Gastroesophageal sphincter (tissue), 3 donors: ENCODE measurements around the gene LNPK.

Experiments used
- POLR2A ChIP-seq, 2 donors: fragments of 450-650 bp; IDR thresholded peaks; one replicate each; pipeline ENCODE4 v1.6.1; 2017; ENCODE audit warnings: antibody characterized with exemption in 2 of 2, mild to moderate bottlenecking in 2 of 2, moderate library complexity in 1 of 2
- POLR2AphosphoS5 ChIP-seq: sonication (generic); formaldehyde crosslinking; IDR thresholded peaks from one replicate; pipeline ENCODE4 v1.6.1; 2017; ENCODE audit warnings: antibody characterized with exemption
- TF ChIP-seq, protein P1 (sequence below), 4 experiments: fragments of 200-600 bp in 2 of 4; fragments of 450-650 bp in 2 of 4; sonication (generic) in 1 of 4; IDR thresholded peaks; one replicate each; pipeline ENCODE4 v1.5.1; 2017 to 2019; ENCODE audit warnings: antibody characterized with exemption in 4 of 4, mild to moderate bottlenecking in 2 of 4, moderate library complexity in 2 of 4

DNA sequence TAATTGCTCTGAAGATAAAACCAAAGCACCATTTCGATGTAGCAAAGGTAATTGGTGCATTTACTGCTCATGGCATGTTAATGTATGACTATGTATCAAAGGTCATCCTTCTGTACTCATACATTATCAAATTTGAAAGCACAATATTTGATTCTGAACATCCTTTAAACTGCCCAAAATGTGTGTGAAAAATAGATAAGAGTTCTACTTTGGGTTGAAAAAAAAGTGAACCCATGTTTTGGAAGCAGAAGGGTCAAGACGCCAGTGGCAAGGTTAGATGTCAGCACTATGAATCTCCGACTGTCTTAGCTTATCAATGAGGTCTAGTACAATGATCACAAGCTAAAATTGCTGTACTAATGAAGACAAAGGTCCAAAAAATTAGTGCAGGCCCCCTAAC, 83.1 kb downstream of the LNPK start:
- TF ChIP-seq, protein P1, sequence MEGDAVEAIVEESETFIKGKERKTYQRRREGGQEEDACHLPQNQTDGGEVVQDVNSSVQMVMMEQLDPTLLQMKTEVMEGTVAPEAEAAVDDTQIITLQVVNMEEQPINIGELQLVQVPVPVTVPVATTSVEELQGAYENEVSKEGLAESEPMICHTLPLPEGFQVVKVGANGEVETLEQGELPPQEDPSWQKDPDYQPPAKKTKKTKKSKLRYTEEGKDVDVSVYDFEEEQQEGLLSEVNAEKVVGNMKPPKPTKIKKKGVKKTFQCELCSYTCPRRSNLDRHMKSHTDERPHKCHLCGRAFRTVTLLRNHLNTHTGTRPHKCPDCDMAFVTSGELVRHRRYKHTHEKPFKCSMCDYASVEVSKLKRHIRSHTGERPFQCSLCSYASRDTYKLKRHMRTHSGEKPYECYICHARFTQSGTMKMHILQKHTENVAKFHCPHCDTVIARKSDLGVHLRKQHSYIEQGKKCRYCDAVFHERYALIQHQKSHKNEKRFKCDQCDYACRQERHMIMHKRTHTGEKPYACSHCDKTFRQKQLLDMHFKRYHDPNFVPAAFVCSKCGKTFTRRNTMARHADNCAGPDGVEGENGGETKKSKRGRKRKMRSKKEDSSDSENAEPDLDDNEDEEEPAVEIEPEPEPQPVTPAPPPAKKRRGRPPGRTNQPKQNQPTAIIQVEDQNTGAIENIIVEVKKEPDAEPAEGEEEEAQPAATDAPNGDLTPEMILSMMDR (IDR thresholded peaks at IDR 0.05), result no peak
- TF ChIP-seq POLR2AphosphoS5, result no peak
- no peak for TF ChIP-seq POLR2A (IDR thresholded peaks at IDR 0.05)
